HG02763 (cell line): ENCODE results near the gene HS6ST1.

ENCODE experiments used
- ATAC-seq: cut with Tn5 transposase; IDR thresholded peaks from one replicate; pipeline ENCODE4 v1.9.1; 2021; ENCODE audit warnings: mild to moderate bottlenecking, moderate library complexity; ENCODE audit not compliant: unreplicated experiment

The HS6ST1 gene

GRCh38 chr2:128300151-128301020 lies 18.3 kb downstream of the HS6ST1 start:
- no peak for ATAC-seq

GRCh38 chr2:128299628-128300027 lies 19.0 kb downstream of the HS6ST1 start:
- no peak for ATAC-seq

DNA sequence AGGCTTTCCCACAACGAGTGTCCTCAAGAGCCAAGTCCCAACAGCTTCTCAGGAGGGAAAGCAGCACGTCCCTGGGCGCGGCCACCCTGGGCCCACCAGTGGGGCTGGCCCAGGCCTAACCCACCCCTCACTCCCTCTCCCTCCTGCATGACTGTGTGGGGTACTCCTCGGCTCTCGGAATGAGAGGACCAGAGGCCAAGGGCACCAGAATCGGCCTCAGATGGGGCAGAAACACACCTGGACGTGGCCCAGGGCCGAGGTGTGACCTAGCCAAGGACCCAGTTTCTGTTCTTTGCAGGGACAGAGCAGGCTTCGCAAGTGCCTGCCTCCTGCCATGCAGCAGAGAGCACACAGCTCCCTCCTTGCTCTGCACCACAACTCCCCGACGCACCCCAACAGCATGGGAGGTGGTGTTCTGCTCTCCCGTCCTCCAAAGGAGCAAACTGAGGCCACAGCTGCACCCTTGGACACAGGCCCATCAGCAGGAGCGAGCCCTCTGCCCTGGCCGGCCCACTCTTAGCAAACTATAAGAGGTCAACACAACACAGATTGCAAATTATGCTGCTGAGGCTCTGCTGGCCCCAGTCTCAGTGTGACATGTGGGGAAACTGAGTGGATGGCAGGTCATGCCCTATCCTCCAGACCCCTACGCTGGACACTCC lies 19.7 kb downstream of the HS6ST1 start:
- no peak for ATAC-seq

- no peak for ATAC-seq
Observed at GRCh38 chr2:128298286-128298685, 20.4 kb downstream of the HS6ST1 start.

- ATAC-seq = no peak
Observed at GRCh38 chr2:128293870-128294455, 24.7 kb downstream of the HS6ST1 start.

DNA sequence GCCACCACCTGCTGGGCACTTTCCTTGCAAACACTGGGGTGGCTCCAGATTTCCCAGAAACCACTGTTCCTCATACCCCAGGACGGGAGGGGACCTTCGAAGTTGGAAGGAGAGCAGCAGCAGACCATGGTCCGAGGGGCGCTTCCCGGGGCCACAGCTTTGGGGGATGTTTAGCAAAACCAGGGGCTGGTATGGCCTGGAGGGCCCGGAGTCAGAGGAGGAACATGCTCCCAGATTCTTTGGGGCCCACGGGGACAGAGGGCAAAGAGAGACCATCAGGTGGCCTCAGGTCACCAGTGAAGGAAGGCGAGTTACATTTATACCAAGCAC lies 25.3 kb downstream of the HS6ST1 start:
- ATAC-seq = no peak

GRCh38 chr2:128292599-128293425 lies 25.9 kb downstream of the HS6ST1 start:
- no peak for ATAC-seq

DNA sequence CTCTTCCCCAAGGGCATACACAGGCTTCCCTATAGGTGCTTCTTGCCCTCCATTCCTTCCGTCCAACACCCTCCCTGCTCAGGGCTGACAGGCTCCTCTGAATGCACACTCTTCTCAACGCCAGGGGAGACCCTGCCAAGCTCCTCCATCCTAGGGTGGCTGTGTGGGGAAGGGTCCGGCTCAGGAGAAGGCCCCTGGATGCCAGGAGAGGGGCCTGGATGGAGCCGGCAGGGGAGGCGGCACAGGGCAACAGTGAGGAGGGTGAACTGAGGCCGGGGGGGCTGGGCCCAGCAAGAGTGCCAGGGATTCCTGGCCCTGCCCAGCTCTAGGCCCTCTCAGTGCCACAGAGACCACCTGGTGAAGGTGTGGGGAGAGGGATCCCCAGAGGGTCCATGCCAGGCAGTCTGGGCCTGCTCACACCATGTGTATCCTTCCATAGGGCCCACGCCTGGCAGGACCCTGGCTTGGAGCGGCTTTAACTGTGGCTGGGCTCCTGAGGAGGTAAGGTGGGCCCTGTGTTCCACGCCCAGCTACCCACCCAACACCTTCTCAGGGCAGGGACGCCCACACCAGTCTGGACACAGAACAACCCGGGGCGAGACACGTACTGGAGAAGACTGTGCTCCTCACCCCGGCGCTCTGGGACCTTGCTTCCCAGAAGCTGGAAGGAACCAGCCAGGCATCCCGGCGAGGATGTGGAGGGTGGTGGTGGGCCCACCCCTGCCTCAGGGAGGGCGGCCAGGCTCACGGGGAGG lies 26.6 kb downstream of the HS6ST1 start:
- ATAC-seq = no peak

DNA sequence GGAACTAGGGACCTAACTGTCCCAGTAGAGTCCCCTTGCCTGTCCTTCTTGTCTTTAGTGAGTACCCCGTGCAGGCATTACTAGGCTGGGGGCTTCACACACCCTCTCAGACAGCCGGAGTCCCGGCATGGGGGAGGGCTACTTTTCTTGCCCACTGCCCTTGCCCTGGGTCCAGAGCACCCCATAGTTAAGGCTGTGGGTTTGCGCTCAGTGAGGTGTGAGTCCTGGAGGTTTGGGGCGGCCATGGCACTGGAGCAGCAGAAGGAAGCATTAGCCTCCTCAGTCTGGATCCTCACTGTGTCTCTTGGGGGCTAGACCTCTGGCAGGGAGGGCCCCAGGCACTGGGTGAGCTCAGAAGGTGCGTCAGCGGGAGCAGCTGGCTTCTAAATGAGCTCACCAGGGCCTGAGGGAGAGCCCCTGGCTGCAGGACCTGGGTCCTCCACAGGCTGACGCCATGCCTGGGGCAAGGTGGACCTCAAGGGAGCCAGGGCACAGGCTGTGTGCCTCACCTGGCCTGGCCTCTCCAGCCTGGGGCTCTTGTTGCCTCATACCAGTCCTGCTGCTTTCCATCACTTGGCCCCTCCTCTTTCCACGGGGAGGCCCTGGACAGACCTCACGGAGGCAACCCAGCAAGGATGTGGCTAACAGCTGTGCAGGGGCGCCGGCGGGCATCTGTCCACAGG lies 27.4 kb downstream of the HS6ST1 start:
- no peak for ATAC-seq

DNA sequence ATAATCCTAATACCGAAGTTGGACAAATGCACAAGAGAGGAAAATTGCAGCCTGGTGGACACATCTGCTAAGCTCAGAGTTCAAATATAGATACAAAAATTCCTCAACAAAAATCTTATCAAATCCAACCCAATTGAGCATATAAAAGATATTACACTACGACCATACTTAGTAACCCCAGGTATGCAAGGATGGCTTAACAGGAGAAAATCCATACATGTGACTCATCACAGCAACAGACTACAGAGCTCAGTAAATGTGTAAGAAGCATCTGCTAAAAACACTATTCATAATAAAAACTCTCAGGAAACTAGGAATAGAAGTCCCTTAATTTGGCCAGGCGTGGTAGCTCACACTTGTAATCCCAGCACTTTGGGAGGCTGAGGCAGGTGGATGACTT lies 28.3 kb downstream of the HS6ST1 start:
- ATAC-seq = no peak

DNA sequence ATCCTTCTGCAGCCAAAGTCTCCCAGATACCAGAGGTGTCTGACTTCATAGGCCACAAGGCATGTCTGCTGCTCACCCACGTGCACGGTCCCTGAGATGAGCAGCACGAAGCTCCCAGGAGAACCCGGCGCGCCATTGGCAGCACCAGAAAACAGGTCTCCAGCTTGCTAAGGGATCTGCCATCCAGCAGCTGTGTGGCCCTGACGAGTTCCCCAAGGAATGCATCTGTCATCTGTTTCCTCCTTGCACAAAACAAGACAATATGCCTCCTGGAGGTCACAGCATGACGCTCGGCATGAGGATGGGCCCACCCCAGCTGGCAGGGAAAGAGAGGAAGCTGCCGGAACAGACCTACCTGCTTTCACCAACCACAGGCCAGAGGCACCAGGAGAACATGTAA lies 29.2 kb downstream of the HS6ST1 start:
- no peak for ATAC-seq

- no peak for ATAC-seq
Observed at GRCh38 chr2:128288781-128289180, 29.9 kb downstream of the HS6ST1 start.

- no peak for ATAC-seq
Observed at GRCh38 chr2:128287780-128288735, 30.6 kb downstream of the HS6ST1 start.

GRCh38 chr2:128286905-128287779 lies 31.5 kb downstream of the HS6ST1 start:
- ATAC-seq = no peak

GRCh38 chr2:128286011-128286721 lies 32.5 kb downstream of the HS6ST1 start:
- no peak for ATAC-seq

GRCh38 chr2:128285329-128285931 lies 33.2 kb downstream of the HS6ST1 start:
- no peak for ATAC-seq

DNA sequence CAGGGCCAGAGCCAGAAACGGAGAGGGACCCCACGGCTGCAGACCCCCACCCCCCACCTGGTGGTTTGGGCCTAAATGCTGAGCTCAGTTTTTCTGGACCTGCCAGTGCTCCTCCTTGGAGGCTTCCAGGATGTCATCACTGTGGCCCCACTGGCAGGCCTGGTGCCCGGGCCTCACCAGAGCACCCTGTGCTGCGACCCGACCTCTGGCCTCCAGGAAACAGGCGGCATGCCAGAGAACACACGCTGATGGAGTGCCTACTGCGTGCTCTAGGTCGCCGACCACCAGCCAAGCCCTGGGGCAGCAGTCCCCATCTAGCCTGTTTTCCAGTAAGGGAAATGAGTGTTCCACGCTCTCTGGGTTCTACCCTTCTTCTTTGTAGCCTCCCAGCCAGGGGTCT lies 33.8 kb downstream of the HS6ST1 start:
- no peak for ATAC-seq
